CD14-positive monocyte (primary cell): ENCODE results near the gene TRAK2. TPM values are rescaled to one million over a fixed set of nuclear protein-coding genes. Genes with fewer than 3 reads are reported as not detected.

ENCODE experiments used
- DNase-seq, 3 donors: peaks; one replicate each; pipeline ENCODE4 v3.0.0-alpha.2; 2011 to 2022
- H2AFZ ChIP-seq: 2 replicates; pipeline ENCODE4 v1.6.0; 2012; ENCODE audit warnings: mild to moderate bottlenecking, low read depth, low read length, inconsistent platforms; ENCODE audit not compliant: insufficient read depth, poor library complexity, severe bottlenecking
- H3K27ac ChIP-seq, 2 donors: 1 replicate in 1 of 2; 2 replicates in 1 of 2; pipeline ENCODE4 v1.5.1; 2012 to 2013; ENCODE audit warnings: low read length in 2 of 2, control low read depth in 1 of 2, inconsistent platforms in 1 of 2, low read depth in 1 of 2, mild to moderate bottlenecking in 1 of 2
- H3K27me3 ChIP-seq, 2 donors: one replicate each; pipeline versions ENCODE4 v1.6.0 to v1.6.1; 2011 to 2013; ENCODE audit warnings: low read length in 2 of 2; ENCODE audit not compliant: control insufficient read depth in 2 of 2, insufficient read depth in 2 of 2
- H3K36me3 ChIP-seq, 2 donors: replicated peaks in 1 of 2; 1 replicate in 1 of 2; 2 replicates in 1 of 2; pipeline versions ENCODE4 v1.5.1 to v1.6.1; 2012 to 2013; ENCODE audit warnings: low read length in 2 of 2, control low read depth in 1 of 2, inconsistent platforms in 1 of 2, mild to moderate bottlenecking in 1 of 2; ENCODE audit not compliant: insufficient read depth in 2 of 2, control insufficient read depth in 1 of 2
- H3K4me1 ChIP-seq, 2 donors: 1 replicate in 1 of 2; 2 replicates in 1 of 2; pipeline versions ENCODE4 v1.5.1 to v1.6.1; 2012 to 2013; ENCODE audit warnings: low read length in 2 of 2, control low read depth in 1 of 2, inconsistent platforms in 1 of 2, mild to moderate bottlenecking in 1 of 2, moderate library complexity in 1 of 2; ENCODE audit not compliant: insufficient read depth in 2 of 2, control insufficient read depth in 1 of 2
- H3K4me2 ChIP-seq: replicated peaks from 2 replicates; pipeline ENCODE3; 2012; ENCODE audit warnings: low read length, moderate library complexity, mild to moderate bottlenecking; ENCODE audit not compliant: poor library complexity, severe bottlenecking; ENCODE audit errors: extremely low read depth
- H3K4me3 ChIP-seq, 3 experiments: fragments of 200-600 bp in 1 of 3; sonication (generic) in 1 of 3; replicated peaks in 1 of 3; 1 replicate in 2 of 3; 2 replicates in 1 of 3; pipeline ENCODE4 v1.5.1; 2011 to 2013; ENCODE audit warnings: low read length in 3 of 3, mild to moderate bottlenecking in 3 of 3, control low read depth in 2 of 3, low read depth in 2 of 3, inconsistent platforms in 1 of 3, moderate library complexity in 1 of 3
- H3K79me2 ChIP-seq: 2 replicates; pipeline ENCODE4 v1.6.0; 2012; ENCODE audit warnings: mild to moderate bottlenecking, control low read depth, inconsistent platforms, low read length, moderate library complexity; ENCODE audit not compliant: insufficient read depth
- H3K9ac ChIP-seq: 2 replicates; pipeline ENCODE4 v1.6.0; 2017; ENCODE audit warnings: low read length, mild to moderate bottlenecking; ENCODE audit not compliant: insufficient read depth, poor library complexity, severe bottlenecking
- H3K9me3 ChIP-seq, 2 donors: replicated peaks in 1 of 2; 1 replicate in 1 of 2; 2 replicates in 1 of 2; pipeline versions ENCODE4 v1.5.1 to v1.6.1; 2012 to 2013; ENCODE audit warnings: low read length in 2 of 2, control low read depth in 1 of 2; ENCODE audit not compliant: control insufficient read depth in 1 of 2, insufficient read depth in 1 of 2
- H4K20me1 ChIP-seq: 2 replicates; pipeline ENCODE4 v1.6.0; 2012; ENCODE audit warnings: mild to moderate bottlenecking, low read length, control low read depth, moderate library complexity; ENCODE audit not compliant: insufficient read depth
- H3K27ac Mint-ChIP-seq, 7 donors: one replicate each; pipeline ENCODE4 v1.8.0; 2020; ENCODE audit warnings: mild to moderate bottlenecking in 7 of 7, mixed read lengths in 7 of 7, moderate library complexity in 6 of 7, inconsistent platforms in 2 of 7
- H3K27me3 Mint-ChIP-seq, 3 donors: one replicate each; pipeline ENCODE4 v1.8.0; 2021 to 2022; ENCODE audit warnings: low read depth in 3 of 3, mild to moderate bottlenecking in 3 of 3, mixed read lengths in 3 of 3, moderate library complexity in 3 of 3, inconsistent platforms in 1 of 3
- H3K36me3 Mint-ChIP-seq, 2 donors: one replicate each; pipeline ENCODE4 v1.8.0; 2020; ENCODE audit warnings: mixed read lengths in 2 of 2, inconsistent platforms in 1 of 2, mild to moderate bottlenecking in 1 of 2
- H3K4me1 Mint-ChIP-seq: one replicate; pipeline ENCODE4 v1.8.0; 2020; ENCODE audit warnings: mild to moderate bottlenecking, mixed read lengths
- H3K4me3 Mint-ChIP-seq, 2 donors: one replicate each; pipeline ENCODE4 v1.8.0; 2020; ENCODE audit warnings: mild to moderate bottlenecking in 2 of 2, mixed read lengths in 2 of 2, moderate library complexity in 1 of 2
- H3K9me3 Mint-ChIP-seq, 7 donors: one replicate each; pipeline ENCODE4 v1.8.0; 2020 to 2022; ENCODE audit warnings: mixed read lengths in 7 of 7, mild to moderate bottlenecking in 6 of 7, moderate library complexity in 6 of 7, inconsistent platforms in 2 of 7
- CTCF ChIP-seq: fragments of 200-600 bp; IDR thresholded peaks from one replicate; pipeline ENCODE4 v1.8.0; 2022; ENCODE audit warnings: antibody characterized with exemption, mild to moderate bottlenecking
- WGBS: methylation state at CpG from one replicate; pipeline ENCODE4 v1.1.5; 2013; ENCODE audit warnings: missing lambda C conversion rate; ENCODE audit not compliant: insufficient coverage; 5-methylcytosine and 5-hydroxymethylcytosine counted together
- intact Hi-C, 2 donors: fragments of 100-400 bp; cut with micrococcal nuclease; formaldehyde crosslinking; loops; one replicate each; pipeline versions ENCODE4 v1.15.0 to v1.15.1; 2023
- polyA plus RNA-seq, 3 donors: library from polyadenylated mRNA; depleted of rRNA in 1 of 3; unstranded in 2 of 3; stranded (reverse) in 1 of 3; fragments of 300-500 nt in 2 of 3; fragments of >200 nt in 1 of 3; fragmentation: Illumina TruSeq in 2 of 3; gene quantifications; 1 replicate in 2 of 3; 2 replicates in 1 of 3; pipeline ENCODE4 v1.2.3, GENCODE V29; 2012 to 2021

Gene TRAK2
- polyA plus RNA-seq, 3 donors: 7.6 to 16.8 (median 15.3) TPM

GRCh38 chr2:201404699-201405280, 46.5 kb downstream of the TRAK2 start:
- 57% methylated on average over 1 of the region's 3 CpGs for WGBS
- Histone ChIP-seq H3K4me3 (no peak overlapping the region), H3K27ac (no peak overlapping the region), H3K27me3 (no peaks in the 10 kb centered on the region), H3K9me3 (no peaks in the 10 kb centered on the region), H3K79me2 (no peaks in the 10 kb centered on the region), H3K36me3 (peaks cover 5 to 31% of the 10 kb centered on the region in 2 donors), H2AFZ (no peak overlapping the region), H3K9ac (no peak overlapping the region), H4K20me1 (no peaks in the 10 kb centered on the region), H3K4me1 (peaks cover 3 to 9% of the 10 kb centered on the region in 2 donors), H3K4me2 (no peak overlapping the region)
- Mint-ChIP-seq H3K4me1 (peaks cover 13% of the 10 kb centered on the region), H3K27me3 (peaks cover 0 to 2% (median 0%) of the 10 kb centered on the region in 3 donors), H3K4me3 (no peak overlapping the region), H3K27ac (peak overlapping the region in 1 of 7 donors; percentile 11), H3K9me3 (no peaks in the 10 kb centered on the region), H3K36me3 (peaks cover 27 to 28% of the 10 kb centered on the region in 2 donors)
- no peak for DNase-seq
- intact Hi-C loops: no loop called here
- TF ChIP-seq CTCF: no peak

- no peak overlapping the region for H3K4me3 Mint-ChIP-seq
- peaks cover 35 to 36% of the 10 kb centered on the region in 2 donors for H3K36me3 Mint-ChIP-seq
- intact Hi-C loops: no loop called here
- H3K27me3 Mint-ChIP-seq: peaks cover 0 to 2% (median 0%) of the 10 kb centered on the region in 3 donors
- 100% methylated on average over 2 of the region's 3 CpGs for WGBS
- no peak for TF ChIP-seq CTCF
- DNase-seq: no peak
- Histone ChIP-seq H3K27ac (no peak overlapping the region), H3K4me3 (no peak overlapping the region), H3K27me3 (no peaks in the 10 kb centered on the region), H3K4me2 (no peak overlapping the region), H3K9ac (no peak overlapping the region), H3K36me3 (peaks cover 12 to 40% of the 10 kb centered on the region in 2 donors), H3K9me3 (no peaks in the 10 kb centered on the region), H4K20me1 (no peaks in the 10 kb centered on the region), H2AFZ (no peak overlapping the region), H3K79me2 (no peaks in the 10 kb centered on the region), H3K4me1 (peaks cover 3 to 9% of the 10 kb centered on the region in 2 donors)
- H3K27ac Mint-ChIP-seq: no peak overlapping the region
- H3K9me3 Mint-ChIP-seq: no peaks in the 10 kb centered on the region
- H3K4me1 Mint-ChIP-seq: peaks cover 13% of the 10 kb centered on the region
Measured at GRCh38 chr2:201403880-201404279, 47.4 kb downstream of the TRAK2 start.
